NCI-H82 treated with DMSO at 0.1 percent for 48 hours (cell line): ENCODE measurements around the gene ETNK1.
A peak's percentile ranks its signal among the peaks of the same experiment; 100 is the strongest.
"Not testable (repeated sequence)": the region's sequence is repeated elsewhere in the genome, so short reads cannot be mapped to it uniquely, and the experiment has no call there.

Experiments
- DNase-seq: peaks from one replicate; lab custom pipeline; 2025; ENCODE audit not compliant: unreplicated experiment; lab: John Stamatoyannopoulos, UW

ETNK1 gene

GRCh38 chr12:22624870-22625761 lies at the start of gene ETNK1:
Gene ETNK1 (plus strand): TSS chr12:22625171. CDS start chr12:22625431, 260 bp downstream.
- DNase-seq, result peak; percentile 55

GRCh38 chr12:22576065-22576464 lies 48.9 kb upstream of the ETNK1 start:
- DNase-seq, result no peak

DNA sequence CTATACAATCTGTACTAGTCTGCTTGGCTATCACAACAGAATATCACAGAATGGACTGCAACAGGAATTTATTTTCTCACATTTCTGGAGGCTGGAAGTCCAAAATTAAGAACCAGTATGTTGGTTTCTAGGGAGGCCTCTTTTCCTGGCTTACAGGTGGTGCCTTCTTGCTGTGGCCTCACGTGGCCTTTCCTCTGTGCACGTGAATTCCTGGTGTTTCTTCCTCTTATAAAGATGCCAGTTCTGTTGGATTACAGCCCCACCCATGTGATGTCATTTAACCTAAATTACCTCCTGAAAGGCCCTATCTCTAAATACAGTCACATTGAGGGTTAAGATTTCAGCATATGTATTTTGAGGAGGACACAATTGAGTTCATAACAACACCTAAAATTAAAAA lies 48.5 kb upstream of the ETNK1 start:
- no peak for DNase-seq

GRCh38 chr12:22577667-22578066 lies 47.3 kb upstream of the ETNK1 start:
- DNase-seq, result no peak

- no peak for DNase-seq
Observed at GRCh38 chr12:22578328-22578727, 46.6 kb upstream of the ETNK1 start.

GRCh38 chr12:22588817-22589216 lies 36.2 kb upstream of the ETNK1 start:
- DNase-seq, result no peak

GRCh38 chr12:22593864-22594263 lies 31.1 kb upstream of the ETNK1 start:
- DNase-seq, result no peak

- not testable (repeated sequence) for DNase-seq
Observed at GRCh38 chr12:22597539-22597938, 27.4 kb upstream of the ETNK1 start.

GRCh38 chr12:22598141-22598762 lies 26.7 kb upstream of the ETNK1 start:
- no peak for DNase-seq

GRCh38 chr12:22598763-22599161 lies 26.2 kb upstream of the ETNK1 start:
- DNase-seq, result no peak

- no peak for DNase-seq
Observed at GRCh38 chr12:22600181-22600580, 24.8 kb upstream of the ETNK1 start.

- DNase-seq, result no peak
Observed at GRCh38 chr12:22609501-22609900, 15.5 kb upstream of the ETNK1 start.

GRCh38 chr12:22610131-22610530 lies 14.8 kb upstream of the ETNK1 start:
- peak; percentile 59 for DNase-seq

DNA sequence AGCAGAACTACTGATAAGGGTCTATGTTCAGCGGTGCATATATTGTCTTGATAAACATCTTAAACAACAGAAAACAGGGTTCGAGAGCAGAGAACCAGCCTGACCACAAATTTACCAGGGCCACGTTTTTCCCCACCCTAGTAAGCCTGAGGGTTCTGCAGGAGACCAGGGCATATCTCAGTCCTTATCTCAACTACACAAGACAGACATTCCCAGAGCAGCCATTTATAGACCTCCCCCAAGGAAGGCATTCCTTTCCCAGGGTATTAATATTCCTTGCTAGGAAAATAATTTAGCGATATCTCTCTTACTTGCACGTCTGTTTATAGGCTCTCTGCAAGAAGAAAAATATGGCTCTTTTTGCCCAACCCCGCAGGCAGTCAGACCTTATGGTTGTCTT lies 12.1 kb upstream of the ETNK1 start:
- DNase-seq, result not testable (repeated sequence)

DNA sequence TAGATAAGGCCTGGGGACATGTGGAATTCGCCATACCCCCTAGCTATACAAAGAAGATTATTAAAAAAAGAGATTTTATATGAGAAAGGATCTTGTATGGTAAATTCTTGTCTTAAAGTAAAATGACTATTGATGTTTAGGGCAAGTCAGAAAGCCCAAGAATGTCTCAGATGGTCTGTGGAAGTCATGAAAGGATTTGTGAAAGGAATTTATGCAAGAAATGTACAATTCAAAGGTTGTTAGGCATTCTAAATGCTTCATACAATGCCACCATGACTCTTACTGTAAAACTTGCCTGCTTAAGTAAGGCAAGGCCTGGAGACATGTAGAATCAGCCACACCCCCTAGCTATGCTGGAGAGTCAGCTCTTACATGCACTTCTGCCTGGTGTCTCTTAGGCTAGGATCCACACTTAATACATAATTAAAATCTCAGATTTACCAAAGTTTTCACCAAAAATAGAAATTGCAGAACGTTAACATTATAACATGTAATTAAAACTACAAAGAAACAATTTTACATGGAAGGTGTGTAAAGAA lies 8.9 kb upstream of the ETNK1 start:
- no peak for DNase-seq

GRCh38 chr12:22617630-22618029 lies 7.3 kb upstream of the ETNK1 start:
- DNase-seq, result no peak

DNA sequence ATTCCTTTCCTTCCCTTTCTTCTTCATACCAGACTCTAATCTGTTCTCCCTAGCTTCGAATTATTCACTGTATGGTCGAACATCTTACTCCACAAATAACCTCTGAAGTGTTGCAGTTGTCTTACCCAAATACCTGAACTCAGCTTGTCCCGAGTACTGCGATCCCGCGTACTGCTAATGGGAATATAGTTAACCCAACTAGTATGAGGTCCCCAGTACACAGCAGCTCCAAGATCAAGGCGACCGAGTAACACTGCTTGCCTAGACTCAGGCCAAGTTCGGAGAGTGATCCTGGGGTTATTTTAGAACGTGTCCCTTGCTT lies 462 bp upstream of the ETNK1 start:
- no peak for DNase-seq

- DNase-seq, result peak; percentile 84
Observed at GRCh38 chr12:22625762-22626294, 857 bp downstream of the ETNK1 start.

- no peak for DNase-seq
Observed at GRCh38 chr12:22626406-22626805, 1.4 kb downstream of the ETNK1 start.

GRCh38 chr12:22627371-22627770 lies 2.4 kb downstream of the ETNK1 start:
- no peak for DNase-seq

DNA sequence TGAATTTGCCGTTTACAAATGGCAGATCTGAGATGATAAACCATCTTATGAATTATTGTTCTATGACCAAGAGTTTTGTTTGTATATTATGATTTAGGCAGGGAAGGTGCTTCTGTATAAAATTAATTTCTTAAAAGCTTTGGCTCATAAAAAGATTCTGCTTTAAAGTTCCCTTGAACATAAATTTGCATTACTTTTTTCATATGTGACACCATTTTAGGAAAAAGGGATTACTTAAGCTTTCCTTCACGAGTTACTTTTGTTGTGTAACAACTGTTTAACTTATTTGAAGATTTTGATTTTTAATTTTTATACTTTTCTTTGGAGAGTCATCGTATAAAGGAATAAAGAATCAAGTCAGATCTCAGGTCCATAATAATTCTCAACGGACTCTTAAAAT lies 3.3 kb downstream of the ETNK1 start:
- no peak for DNase-seq

GRCh38 chr12:22631863-22632463 lies 7.0 kb downstream of the ETNK1 start:
- DNase-seq, result no peak
